Activated naive CD8-positive, alpha-beta T cell treated with anti-CD3 and anti-CD28 coated beads, Interleukin-2, amount 10 ng/mL, durations not matched to agents 7 days and 5 days (primary cell): ENCODE data around the gene TMEM86B. TPM values are rescaled to one million over a fixed set of nuclear protein-coding genes. Genes with fewer than 3 reads are reported as not detected.

Experiments used
- ATAC-seq: fragments of 150-1000 bp; cut with Tn5 transposase; one replicate; pipeline ENCODE4 v1.10.0; 2021; ENCODE audit warnings: low read depth, moderate library complexity
- POLR2A ChIA-PET: fragments of 350-600 bp; sonication (Branson Sonifier 250); formaldehyde crosslinking; loops from one replicate; lab custom pipeline; 2021; ENCODE audit warnings: antibody characterized with exemption; lab: Charles Lee
- DNase-seq: peaks from one replicate; pipeline ENCODE4 v3.0.0; 2021
- H3K27ac Mint-ChIP-seq: one replicate; pipeline ENCODE4 v1.8.0; 2022; ENCODE audit warnings: mild to moderate bottlenecking, mixed read lengths
- H3K27me3 Mint-ChIP-seq: one replicate; pipeline ENCODE4 v1.8.0; 2022; ENCODE audit warnings: mild to moderate bottlenecking, moderate library complexity, mixed read lengths
- H3K36me3 Mint-ChIP-seq: one replicate; pipeline ENCODE4 v1.8.0; 2021; ENCODE audit warnings: mild to moderate bottlenecking, mixed read lengths
- H3K4me1 Mint-ChIP-seq: one replicate; pipeline ENCODE4 v1.8.0; 2021; ENCODE audit warnings: mixed read lengths
- H3K4me3 Mint-ChIP-seq: one replicate; pipeline ENCODE4 v1.8.0; 2022; ENCODE audit warnings: mild to moderate bottlenecking, moderate library complexity, mixed read lengths
- H3K9me3 Mint-ChIP-seq: one replicate; pipeline ENCODE4 v1.8.0; 2021; ENCODE audit warnings: mixed read lengths
- total RNA-seq, 2 experiments: library from RNA; stranded (reverse); gene quantifications; one replicate each; pipeline ENCODE4 v1.2.3, GENCODE V29; 2021

Gene TMEM86B
- total RNA-seq, 2 experiments from 2014 or later = 18.8 to 19.4 TPM

GRCh38 chr19:55253842-55254624 is 25.5 kb upstream of the TMEM86B start:
- Mint-ChIP-seq H3K36me3 (peaks cover 31% of the 10 kb centered on the region), H3K4me1 (peaks cover 52% of the 10 kb centered on the region), H3K27me3 (no peaks in the 10 kb centered on the region), H3K4me3 (peak overlapping the region; percentile 99), H3K27ac (peak overlapping the region; percentile 99), H3K9me3 (no peaks in the 10 kb centered on the region)
- DNase-seq (peak; percentile 68), ATAC-seq (peak; percentile 47)
- POLR2A ChIA-PET = interaction anchor here (0.6 to 8.4 kb wide), 19 partner anchors 9 to 1117 kb away, joined by 3 to 120 read pairs (median 5); partner anchors contain the start of genes CNOT3, FIZ1, HSPBP1 and ISOC2

GRCh38 chr19:55252760-55253663 is 24.4 kb upstream of the TMEM86B start:
- ATAC-seq (no peak), DNase-seq (no peak)
- POLR2A ChIA-PET = interaction anchor here (0.6 to 8.4 kb wide), 11 partner anchors 9 to 881 kb away, joined by 3 to 120 read pairs (median 10); partner anchors contain the start of genes HSPBP1, KMT5C, PPP1R12C and TMEM238
- peaks cover 34% of the 10 kb centered on the region for H3K36me3 Mint-ChIP-seq
- H3K9me3 Mint-ChIP-seq = no peaks in the 10 kb centered on the region
- H3K27ac Mint-ChIP-seq = peak overlapping the region; percentile 99
- no peaks in the 10 kb centered on the region for H3K27me3 Mint-ChIP-seq
- peaks cover 55% of the 10 kb centered on the region for H3K4me1 Mint-ChIP-seq
- H3K4me3 Mint-ChIP-seq = peak overlapping the region; percentile 99

- Mint-ChIP-seq H3K36me3 (peaks cover 30% of the 10 kb centered on the region), H3K9me3 (no peaks in the 10 kb centered on the region), H3K4me1 (peaks cover 45% of the 10 kb centered on the region), H3K27ac (peak overlapping the region; percentile 95), H3K4me3 (peak overlapping the region; percentile 99), H3K27me3 (no peaks in the 10 kb centered on the region)
- POLR2A ChIA-PET = interaction anchor here (0.6 to 2.0 kb wide), 2 partner anchors 8 to 10 kb away, joined by 3 to 8 read pairs; partner anchors contain the start of gene PPP6R1
- ATAC-seq (peak; percentile 4), DNase-seq (no peak)
These were observed 22.9 kb upstream of the TMEM86B start for GRCh38 chr19:55251341-55252081.

DNA sequence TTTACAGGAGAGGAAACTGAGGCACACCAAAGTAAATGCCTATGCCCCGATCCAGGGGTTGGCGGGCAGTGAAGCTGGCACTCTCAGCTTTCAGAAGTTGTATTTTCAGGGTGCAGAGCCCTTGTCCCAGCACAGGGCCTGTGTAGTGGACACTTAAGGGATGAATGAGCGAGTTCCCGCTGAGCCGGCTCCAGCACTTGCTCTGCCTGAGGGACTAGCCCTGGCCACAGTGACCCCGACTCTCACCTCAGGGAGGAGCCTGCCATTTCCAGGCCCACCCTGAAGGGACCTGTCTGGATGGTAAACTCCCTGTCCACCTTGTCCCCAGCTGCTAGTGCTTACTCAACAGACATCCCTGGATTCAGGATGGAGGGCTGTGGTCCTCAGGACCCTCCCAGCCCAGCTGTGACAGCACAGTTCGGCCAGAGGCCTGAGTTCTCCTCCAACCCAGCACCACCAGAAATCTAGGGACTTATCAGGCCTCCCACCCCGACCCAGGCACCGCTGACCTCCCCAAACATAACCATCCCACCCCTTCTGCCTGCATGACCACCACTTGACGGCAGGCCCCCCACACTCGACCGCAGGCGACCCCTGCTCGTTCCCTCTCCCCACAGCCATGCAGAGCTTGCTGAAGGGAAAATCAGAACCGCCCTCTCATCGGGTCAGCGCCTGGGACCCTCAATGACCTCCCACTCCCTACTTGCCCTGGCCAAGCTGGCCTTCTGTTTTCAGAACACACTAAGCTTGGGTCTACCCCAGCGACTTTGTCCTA is 21.9 kb upstream of the TMEM86B start:
- ATAC-seq (no peak), DNase-seq (no peak)
- Mint-ChIP-seq H3K9me3 (no peaks in the 10 kb centered on the region), H3K4me1 (peaks cover 35% of the 10 kb centered on the region), H3K27ac (peak overlapping the region; percentile 95), H3K27me3 (no peaks in the 10 kb centered on the region), H3K36me3 (peaks cover 22% of the 10 kb centered on the region), H3K4me3 (peak overlapping the region; percentile 99)
- POLR2A ChIA-PET = interaction anchor here (2.0 kb wide), 1 partner anchor 9 kb away, joined by 8 read pairs; the partner anchor contains the start of gene PPP6R1

GRCh38 chr19:55249841-55250240 is 21.3 kb upstream of the TMEM86B start:
- DNase-seq (no peak), ATAC-seq (no peak)
- Mint-ChIP-seq H3K4me1 (peaks cover 32% of the 10 kb centered on the region), H3K4me3 (no peak overlapping the region), H3K27me3 (no peaks in the 10 kb centered on the region), H3K27ac (no peak overlapping the region), H3K36me3 (peaks cover 19% of the 10 kb centered on the region), H3K9me3 (no peaks in the 10 kb centered on the region)
- POLR2A ChIA-PET = interaction anchor here (2.0 kb wide), 1 partner anchor 10 kb away, joined by 8 read pairs; the partner anchor contains the start of gene PPP6R1

DNA sequence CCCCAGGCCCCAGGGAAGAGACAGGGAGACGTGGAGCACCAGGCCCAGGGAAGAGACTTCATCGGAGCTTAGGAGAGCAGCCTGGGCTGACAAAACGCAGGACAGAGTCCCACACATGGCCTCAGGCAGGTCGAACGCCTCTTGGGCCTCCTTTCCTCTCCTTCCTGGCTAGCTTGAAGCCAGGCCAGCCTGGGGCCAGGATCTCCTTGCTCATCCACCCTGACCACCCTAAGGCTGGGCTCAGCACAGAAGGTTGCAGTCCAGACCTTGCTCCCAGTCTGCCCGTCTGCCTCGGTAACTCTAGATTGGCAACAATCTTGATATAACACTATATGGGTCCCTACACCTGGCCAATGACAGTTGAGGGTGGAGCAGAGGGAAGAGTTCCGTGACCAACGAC is 20.1 kb upstream of the TMEM86B start:
- DNase-seq (no peak), ATAC-seq (no peak)
- H3K4me3 Mint-ChIP-seq = no peak overlapping the region
- POLR2A ChIA-PET = interaction anchor here (0.6 kb wide), 1 partner anchor 64 kb away, joined by 3 read pairs; no protein-coding TSS in a partner anchor
- H3K27ac Mint-ChIP-seq = peak overlapping the region; percentile 48
- peaks cover 27% of the 10 kb centered on the region for H3K4me1 Mint-ChIP-seq
- H3K9me3 Mint-ChIP-seq = no peaks in the 10 kb centered on the region
- no peaks in the 10 kb centered on the region for H3K27me3 Mint-ChIP-seq
- H3K36me3 Mint-ChIP-seq = peaks cover 18% of the 10 kb centered on the region

DNA sequence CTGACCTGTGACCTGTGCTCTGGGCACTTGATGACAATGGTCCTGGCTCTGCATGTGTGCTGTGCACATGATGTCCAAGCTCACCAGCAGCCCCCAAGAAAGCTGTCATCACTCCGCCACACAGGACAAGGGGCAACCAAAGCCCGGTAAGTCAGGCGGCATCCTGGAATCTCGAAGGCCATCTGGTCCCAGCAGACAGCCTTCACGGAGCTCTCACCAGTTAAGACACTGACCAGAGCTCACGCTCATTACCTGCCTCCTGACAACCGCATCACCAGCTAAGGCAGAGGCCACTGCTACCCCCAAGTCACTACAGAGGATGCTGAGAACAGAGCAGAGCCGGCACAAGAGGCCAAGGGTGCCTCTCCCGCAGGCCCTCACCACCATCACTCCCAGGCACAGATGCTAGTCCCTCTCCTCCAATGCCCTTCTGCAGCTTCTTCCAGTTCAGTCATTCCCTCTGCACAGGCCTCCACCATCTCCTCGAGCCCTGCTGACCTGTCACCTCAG is 19.7 kb upstream of the TMEM86B start:
- no peak for ATAC-seq
- H3K4me1 Mint-ChIP-seq = peaks cover 22% of the 10 kb centered on the region
- POLR2A ChIA-PET = interaction anchor here (0.6 kb wide), 1 partner anchor 64 kb away, joined by 3 read pairs; no protein-coding TSS in a partner anchor
- peak overlapping the region; percentile 48 for H3K27ac Mint-ChIP-seq
- no peaks in the 10 kb centered on the region for H3K9me3 Mint-ChIP-seq
- DNase-seq = no peak
- H3K4me3 Mint-ChIP-seq = no peak overlapping the region
- H3K27me3 Mint-ChIP-seq = no peaks in the 10 kb centered on the region
- H3K36me3 Mint-ChIP-seq = peaks cover 14% of the 10 kb centered on the region

DNA sequence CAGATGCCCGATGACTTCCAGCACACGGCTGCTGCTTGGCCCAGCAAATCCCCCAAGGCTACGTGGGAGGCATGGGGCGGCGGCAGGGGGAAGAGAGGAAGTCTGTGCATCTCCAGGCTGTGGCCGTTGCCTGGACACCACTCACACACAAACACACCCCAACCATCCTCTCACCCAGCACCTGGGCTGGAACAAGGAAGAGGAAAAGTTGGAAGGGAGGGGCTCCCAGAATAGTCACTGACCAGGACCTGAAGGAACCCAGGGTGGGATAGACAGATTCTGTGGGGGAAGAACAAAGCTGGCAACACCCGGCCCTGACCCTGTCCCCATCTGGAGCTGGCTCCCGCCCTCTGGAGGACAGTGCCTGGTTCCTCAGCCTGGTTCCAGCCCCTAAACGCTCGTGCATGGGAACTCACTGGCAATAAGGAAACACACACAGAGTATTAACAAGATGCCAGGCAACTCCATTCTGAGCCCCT is 19.1 kb upstream of the TMEM86B start:
- no peak overlapping the region for H3K27ac Mint-ChIP-seq
- POLR2A ChIA-PET = no interaction called here
- no peaks in the 10 kb centered on the region for H3K9me3 Mint-ChIP-seq
- H3K4me1 Mint-ChIP-seq = peaks cover 21% of the 10 kb centered on the region
- H3K36me3 Mint-ChIP-seq = peaks cover 16% of the 10 kb centered on the region
- DNase-seq = peak; percentile 22
- no peak overlapping the region for H3K4me3 Mint-ChIP-seq
- ATAC-seq = no peak
- H3K27me3 Mint-ChIP-seq = no peaks in the 10 kb centered on the region

DNA sequence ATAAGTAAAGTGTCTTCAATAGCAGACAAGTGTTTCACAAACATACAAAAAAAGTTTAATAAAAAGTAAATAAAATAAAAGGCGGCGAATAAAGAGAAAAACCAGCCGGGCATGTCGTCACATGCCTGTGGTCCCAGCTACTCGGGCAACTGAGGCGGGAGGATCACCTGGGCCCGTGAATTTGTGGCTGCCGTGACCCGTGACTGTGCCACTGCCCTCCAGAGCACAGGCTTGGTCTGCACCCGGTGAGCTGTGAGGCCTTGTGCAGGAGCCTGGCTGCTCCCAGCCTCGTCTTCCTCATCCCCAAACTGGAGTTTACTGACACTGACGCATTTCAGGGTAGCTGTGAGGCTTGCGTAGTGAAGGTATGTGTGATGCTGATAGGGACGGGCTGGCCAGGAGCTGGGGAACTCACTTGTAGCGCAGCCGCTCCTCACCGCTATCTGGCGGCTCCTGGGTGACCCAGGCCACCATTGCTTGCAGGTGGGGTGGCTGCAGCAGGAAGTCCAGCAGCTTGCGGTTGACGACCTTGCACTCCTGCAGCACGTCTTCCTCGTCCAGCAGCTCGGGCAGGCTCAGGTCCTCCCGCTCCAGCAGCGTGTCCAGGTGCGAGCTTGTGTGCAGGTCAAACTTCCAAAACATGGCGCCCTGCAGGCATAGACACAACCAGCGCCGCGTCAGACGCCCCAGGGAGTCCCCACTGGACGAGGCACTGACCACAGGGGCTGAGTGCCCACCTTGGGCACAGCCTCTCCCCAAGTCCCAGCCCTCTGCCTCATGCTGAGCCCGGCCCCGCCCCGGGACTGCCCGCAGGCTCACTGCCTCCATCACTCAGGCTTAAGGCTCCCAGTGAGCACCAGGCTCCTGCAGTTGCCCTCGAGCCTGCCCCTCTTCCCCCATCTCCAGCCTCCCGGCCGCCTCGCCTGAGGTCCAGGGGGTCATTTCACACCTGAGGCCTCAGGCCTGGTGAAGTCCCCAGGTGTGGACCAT is 18.2 kb upstream of the TMEM86B start:
- DNase-seq (no peak), ATAC-seq (no peak)
- H3K4me3 Mint-ChIP-seq = no peak overlapping the region
- H3K4me1 Mint-ChIP-seq = peaks cover 19% of the 10 kb centered on the region
- no peaks in the 10 kb centered on the region for H3K27me3 Mint-ChIP-seq
- POLR2A ChIA-PET = interaction anchor here (1.3 to 1.8 kb wide), 2 partner anchors 10 to 93 kb away, joined by 3 to 13 read pairs; partner anchors contain the start of gene KMT5C
- no peaks in the 10 kb centered on the region for H3K9me3 Mint-ChIP-seq
- H3K36me3 Mint-ChIP-seq = peaks cover 15% of the 10 kb centered on the region
- H3K27ac Mint-ChIP-seq = no peak overlapping the region

- no peak for ATAC-seq
- POLR2A ChIA-PET = interaction anchor here (1.3 to 2.7 kb wide), 3 partner anchors 9 to 94 kb away, joined by 3 to 13 read pairs (median 13); partner anchors contain the start of gene KMT5C
- peaks cover 11% of the 10 kb centered on the region for H3K36me3 Mint-ChIP-seq
These were observed 16.8 kb upstream of the TMEM86B start for GRCh38 chr19:55245236-55245904.

More at GRCh38 chr19:55245236-55245904, 16.8 kb upstream of the TMEM86B start:
- H3K4me1 Mint-ChIP-seq = peaks cover 6% of the 10 kb centered on the region
- H3K27me3 Mint-ChIP-seq = no peaks in the 10 kb centered on the region
- H3K4me3 Mint-ChIP-seq = no peak overlapping the region
- no peak for DNase-seq
- H3K27ac Mint-ChIP-seq = no peak overlapping the region
- no peaks in the 10 kb centered on the region for H3K9me3 Mint-ChIP-seq
